ENCODE data around the gene ARAP2.

Gene ARAP2

DNA sequence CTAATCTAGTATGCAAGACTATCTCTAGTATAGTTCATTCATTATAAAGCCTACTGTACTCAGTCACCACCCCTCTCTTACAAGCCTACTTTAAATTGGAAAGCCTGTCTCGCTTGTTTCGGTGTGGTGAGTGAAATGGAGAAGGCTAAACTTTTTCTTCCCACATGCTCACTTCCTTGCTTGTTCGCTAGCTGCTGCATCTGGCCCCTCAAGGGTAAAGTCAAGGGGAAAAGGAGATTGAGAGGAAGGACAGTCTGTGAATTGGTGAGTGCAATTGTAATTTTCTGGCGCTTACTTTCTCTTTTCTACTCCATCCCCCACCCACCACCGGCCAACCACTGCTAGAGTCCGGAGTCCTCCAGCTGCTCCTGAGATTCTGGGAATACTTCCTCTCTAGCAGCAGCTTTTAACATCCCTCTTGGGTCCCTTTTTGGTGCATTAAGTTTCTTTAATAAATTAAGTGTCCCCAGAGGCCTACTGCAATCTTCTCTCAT, 12.1 kb upstream of the ARAP2 start:
- DNase-seq (ENCODE audit: low spot score): no peak

DNA sequence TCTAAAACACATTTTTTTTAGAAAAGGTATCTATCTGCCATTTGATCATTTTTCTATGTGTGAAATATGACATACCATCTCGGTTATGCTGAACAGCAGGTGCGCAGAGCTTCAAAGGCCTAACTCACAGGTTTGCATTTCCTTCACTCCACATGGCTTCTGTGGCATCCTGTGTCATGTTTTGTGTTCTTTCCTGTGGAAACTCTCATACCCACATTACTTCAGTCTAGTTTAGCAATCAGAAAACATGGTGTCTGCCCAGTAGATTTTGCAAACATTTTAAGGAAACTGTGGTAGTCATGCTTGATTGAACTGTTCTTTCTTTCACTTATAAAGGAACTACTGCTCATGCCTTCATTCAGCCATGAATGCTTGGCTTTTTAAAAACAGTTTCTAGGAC, 11.3 kb upstream of the ARAP2 start:
- no peak for DNase-seq (ENCODE audit: low spot score)

DNA sequence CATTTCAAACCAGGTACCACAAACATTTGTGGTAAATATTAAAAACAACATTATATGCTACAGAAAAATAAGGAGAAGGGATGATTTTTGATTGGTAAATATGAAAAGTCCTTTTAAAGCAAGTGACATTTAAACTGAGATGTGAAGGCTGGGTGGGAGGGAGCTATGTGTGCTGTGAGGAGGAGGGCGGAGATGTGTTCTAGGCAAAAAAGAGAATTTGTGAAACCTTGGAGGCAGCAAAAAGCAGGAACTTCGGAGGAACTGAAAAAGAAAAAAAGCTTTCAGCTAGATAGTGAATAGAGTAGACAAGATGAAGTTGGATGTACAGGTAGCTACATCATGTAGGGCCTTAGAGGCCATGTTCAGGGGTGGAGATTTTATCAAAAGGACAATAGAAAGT, 10.1 kb upstream of the ARAP2 start:
- DNase-seq (ENCODE audit: low spot score): no peak

DNA sequence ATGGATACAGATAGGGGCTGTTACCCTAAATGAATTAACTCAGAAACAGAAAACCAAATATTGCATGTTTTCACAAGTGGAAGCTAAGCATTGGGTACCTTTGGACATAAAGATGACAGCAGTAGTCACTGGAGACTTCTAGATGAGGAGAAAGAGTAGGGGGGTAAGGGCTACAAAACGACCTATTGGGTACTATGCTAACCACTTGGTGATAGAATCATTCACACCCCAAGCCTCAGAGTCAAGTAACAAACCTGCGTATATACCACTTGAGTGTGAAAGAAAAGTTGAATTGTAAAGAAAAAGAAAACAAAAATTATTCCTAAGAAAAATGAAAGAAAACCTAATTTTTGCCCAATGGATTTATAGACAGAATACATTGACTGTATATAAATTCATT, 7.7 kb upstream of the ARAP2 start:
- DNase-seq (ENCODE audit: low spot score): no peak

DNA sequence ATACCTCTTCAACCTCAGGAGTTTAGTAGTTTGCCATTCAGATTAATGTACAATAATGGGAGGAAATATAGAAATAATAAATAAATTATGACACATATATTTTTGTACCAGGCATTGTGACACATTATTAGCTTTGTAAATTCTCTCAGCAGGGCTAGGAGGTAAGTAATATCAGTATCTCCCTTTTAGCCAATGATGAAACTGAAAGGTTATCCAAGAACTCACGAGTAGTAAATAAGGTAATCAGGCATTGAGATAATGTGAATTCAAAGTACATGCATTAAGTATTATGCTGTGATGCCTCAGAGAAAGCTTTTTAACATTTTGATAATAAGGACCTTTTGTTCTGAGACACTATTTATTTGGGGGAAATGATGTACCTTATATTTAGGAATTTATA, 5.3 kb upstream of the ARAP2 start:
- DNase-seq (ENCODE audit: low spot score): no peak

DNA sequence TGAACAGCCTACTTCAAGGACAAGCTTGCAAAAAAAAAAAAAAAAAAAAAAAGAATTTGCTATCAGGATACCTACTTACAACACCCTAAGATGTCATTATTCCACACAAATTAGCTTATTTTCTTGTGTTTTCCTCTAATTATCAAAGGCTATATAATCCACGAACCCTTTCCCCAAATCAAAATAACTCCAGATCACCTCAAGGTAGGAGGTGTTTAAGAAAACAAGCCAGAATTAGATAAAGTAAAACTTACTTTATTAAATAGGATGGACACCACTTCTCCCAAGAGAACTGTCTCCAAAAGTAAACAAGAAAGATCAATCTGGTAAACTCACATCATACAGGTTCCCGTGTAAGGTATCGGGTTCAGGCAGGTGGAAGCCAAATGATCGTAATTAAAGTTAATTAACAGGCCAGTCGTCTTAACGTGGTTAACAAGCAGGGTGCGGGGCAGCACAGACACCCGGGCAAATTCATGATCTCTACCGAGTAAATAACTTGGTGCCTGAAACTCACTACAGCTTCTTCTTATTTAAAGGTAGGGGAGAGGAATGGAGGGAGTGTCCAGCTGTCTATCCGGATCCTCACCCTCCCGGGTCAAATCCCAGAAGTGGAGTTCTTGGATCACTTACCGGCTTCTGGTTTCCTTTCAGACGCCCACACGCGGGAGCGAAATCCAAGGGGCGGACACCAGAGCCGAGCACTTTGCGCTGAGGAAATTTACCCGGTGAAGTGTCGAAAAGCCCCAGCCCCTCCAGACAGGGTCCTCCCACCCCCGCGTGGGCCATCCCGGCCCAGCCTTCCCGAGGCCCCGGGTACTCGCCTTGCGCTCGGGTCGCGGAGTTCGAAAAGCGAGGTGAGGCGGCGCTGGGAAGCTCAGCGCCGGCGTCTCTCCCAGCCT, 708 bp downstream of the ARAP2 start:
- DNase-seq (ENCODE audit: low spot score): no peak

DNA sequence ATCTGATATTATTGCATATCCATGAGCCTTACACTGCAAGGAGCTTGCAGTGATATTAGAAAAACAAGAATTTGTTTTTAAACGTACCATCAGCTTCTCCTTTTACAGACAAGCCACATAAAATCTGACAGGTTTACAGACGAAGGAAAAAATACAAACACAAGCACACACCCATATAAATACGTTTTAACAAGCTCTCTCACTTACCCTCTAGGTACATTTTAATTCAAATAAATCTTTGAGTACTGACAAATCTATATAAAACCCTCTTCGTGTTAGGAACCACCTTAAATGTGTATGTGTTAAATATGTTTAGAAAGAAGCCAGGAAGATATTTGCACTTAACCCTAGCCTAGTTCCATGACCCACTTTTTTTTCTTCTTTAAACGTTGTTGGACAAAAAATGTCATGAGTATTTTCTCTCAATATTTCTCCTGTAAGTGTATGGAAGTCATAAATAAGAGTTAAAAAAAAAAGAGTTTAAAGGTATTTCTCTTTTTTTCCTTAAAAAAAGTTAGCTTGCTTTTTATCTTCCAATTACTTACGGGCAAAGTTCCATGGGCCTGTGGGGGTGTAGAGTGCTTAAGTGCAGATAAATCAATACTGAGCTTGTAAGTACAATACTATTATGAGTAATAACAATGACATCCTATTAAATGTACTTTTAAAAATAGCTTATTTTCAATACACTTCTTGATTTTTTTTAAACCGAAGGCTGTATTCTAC, 1.5 kb downstream of the ARAP2 start:
- DNase-seq (ENCODE audit: low spot score): no peak

DNA sequence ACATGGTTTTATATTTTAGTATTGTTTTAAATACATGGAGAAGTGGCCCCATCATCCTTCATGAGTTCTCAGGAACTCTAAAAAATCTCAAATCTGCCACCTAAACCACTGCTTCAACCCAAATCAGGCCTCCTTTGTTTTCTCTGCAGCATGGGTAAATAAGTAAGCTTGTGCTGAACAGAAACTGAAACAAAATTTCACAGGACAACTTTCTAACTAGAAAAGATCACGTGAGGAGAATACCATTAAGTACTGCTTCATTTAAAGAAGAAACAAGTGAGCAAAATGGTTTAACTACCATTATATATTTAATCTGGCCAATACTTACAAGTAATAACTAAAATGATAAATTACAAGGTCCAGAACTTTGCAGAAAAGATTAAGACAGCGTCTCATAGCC, 2.5 kb downstream of the ARAP2 start:
- DNase-seq (ENCODE audit: low spot score): no peak

DNA sequence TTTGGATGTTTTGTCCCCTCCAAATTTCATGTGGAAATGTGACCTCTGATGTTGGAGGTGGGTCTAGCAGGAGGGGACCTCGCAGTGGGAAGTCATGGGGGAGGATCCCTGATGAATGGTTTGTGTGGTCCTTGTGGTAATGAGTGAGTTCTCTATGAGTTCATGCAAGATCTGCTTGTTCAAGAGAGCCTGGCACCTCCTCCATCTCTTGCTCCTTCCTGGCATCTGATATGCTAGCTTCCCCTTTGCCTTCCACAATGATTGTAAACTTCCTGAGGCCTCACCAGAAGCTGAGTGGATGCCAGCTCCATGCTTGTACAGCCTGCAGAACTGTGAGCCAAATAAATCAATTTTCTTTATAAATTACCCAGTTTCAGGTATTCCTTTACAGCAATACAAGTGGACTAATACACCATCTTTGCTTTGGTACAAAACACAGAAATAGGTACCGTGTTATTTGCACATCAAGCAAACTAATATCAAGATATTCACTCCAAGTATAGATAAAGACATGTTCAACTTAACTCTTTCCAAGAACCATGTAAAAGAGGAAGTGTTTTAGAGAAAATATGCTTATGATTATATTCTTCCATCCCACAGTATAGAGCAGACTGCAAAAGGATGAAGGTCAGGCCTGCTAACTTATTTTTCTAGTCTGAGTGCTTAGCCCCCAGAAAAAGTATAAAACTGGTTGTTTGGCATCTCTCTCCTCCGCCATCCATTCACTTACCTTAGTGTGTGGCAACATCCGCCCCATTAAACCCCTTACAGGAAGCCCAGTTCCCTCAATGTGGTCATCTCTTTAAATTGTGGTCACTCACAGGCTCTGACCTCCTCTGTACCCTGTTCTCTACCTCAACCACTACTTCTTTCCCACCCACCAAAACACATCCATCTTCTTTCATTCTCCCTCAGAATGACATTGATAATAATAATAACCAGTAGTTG, 6.7 kb downstream of the ARAP2 start:
- DNase-seq (ENCODE audit: low spot score): no peak

DNA sequence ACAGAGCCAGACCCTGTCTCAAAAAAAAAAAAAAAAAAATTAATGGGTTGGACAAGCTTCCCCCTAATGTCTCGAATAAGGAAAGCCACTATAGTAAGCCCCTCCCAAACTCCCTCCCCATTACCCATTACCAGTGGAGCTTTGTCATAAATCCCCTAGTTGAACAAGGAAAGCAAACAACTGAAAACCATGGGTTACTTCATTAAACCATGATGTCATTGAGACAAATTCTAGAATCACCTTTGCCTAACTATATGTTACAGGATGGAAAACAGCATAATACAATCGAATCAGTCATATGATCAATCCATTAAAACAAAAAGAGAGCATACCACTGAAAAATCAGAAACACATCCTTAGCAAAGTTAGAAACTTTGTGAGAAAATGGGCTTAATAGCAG, 8.2 kb downstream of the ARAP2 start:
- DNase-seq (ENCODE audit: low spot score): no peak

DNA sequence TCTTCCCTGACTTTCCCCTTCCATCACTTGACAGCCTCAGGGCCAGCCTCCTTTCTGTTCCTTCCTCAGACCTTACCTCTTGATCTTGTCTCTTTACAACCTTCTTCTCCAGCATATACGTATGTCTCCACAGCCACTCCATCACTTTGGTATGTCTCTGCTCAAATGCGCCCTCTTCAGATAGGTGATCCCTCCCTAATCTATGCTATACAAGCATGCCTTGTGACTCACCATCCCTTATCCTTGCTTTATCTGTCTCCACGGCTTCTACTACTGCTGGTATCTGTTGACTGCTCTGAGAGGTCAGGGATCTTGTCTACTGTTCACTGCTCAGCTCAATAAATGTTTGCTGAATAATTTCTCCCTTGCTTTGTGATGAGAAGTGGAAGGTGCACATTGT, 9.0 kb downstream of the ARAP2 start:
- DNase-seq (ENCODE audit: low spot score): no peak

DNA sequence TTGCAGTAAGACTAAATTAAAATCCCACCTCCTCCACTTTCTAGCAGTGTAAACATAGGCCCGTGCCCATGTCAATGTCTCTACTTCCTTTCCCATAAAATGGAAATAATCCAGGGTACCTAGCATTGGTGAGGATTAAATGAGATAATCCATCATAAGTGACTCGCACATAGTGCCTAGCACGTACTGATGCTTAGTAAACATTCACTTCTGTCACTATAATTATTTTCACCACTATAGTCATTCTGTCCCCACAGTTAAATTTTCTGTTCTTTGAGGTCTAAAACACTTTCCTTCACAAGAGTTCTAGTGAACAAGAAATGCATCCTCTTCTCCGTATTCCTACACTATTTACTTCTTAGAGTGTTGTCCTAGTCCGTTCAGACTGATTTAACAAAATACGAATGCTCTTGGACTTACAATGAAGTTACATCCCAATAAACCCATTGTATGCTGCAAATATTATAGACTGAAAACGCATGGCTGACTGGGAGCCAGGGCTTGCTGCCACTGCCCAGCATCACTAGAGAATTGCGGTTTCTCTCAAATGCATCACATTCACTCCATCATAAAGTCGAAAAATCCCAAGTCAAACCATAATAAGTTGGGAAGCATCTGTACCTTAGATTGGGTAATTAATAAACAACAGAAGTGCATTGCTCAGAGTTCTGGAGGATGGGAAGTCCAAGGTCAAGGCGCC, 10.6 kb downstream of the ARAP2 start:
- DNase-seq (ENCODE audit: low spot score): no peak

DNA sequence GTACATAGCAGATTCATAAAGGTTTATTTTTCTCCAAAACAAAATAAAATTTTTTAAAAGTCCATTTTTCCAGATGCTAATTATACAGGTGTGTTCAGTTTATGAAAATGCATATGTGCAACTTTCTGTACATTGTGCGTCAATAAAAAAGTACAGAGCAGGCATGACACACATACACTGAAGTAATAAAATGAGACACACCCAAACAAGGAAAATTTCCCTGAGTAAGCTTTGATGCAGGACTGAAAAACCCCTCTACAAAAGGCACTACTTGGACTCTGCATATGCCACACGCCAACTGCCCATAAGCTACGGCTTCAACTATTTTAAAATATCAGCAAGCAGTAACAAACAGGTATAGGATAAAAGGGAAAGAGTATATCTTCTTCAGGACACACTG, 13.8 kb downstream of the ARAP2 start:
- no peak for DNase-seq (ENCODE audit: low spot score)

DNA sequence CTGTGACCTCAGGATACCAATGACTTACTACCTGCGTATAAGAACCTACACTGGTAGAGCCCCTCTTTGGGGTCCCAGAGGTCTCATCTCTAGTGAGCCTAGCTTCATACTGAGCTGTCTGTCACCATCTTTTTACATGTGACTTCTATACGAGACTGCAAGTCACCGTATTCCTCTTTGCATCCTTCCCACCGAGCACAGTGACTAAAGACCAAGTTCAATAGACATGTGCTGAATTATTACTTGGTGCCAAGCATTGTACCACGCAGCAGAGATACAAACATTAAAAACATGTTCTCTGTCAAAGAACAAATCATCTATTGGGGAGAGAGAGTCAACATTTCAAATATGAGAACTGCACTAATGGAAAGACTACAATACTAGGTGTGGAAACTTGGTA, 16.4 kb downstream of the ARAP2 start:
- DNase-seq (ENCODE audit: low spot score): no peak

DNA sequence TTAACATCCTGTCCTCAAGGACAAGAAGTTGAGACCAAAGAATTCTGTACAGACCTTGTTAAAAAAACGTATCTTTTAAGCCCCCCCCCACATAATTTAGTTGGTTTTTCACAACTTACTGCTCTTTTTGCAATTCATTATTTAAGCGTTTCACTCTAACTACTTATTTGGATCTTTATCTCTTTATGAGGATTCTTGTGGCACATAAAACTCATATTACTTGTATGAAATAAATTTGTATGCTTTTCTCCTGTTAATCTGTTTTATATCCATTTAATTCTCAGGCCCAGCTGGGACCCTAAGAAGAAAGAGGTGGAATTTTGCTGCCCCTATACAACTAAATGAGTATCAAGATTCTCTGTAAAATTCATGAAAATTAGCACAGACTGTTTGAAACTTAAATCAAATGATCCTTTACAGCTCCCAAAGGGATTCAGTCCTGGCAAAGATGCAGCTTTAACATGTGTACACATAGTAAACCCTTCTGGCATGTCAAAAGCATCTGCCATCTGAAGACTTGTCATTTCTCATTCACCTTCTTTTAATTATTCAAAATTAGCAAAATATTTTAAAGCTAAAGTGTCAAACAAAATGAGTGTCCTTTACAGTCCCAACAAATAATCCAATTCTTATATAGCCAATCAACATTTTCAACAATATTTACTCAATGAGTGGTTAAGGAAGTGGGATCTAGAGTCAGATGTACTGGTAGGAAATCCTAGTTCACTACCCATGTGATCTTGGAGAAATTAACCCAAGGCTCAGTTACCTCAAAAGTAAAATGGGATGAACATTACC, 17.7 kb downstream of the ARAP2 start:
- no peak for DNase-seq (ENCODE audit: low spot score)

DNA sequence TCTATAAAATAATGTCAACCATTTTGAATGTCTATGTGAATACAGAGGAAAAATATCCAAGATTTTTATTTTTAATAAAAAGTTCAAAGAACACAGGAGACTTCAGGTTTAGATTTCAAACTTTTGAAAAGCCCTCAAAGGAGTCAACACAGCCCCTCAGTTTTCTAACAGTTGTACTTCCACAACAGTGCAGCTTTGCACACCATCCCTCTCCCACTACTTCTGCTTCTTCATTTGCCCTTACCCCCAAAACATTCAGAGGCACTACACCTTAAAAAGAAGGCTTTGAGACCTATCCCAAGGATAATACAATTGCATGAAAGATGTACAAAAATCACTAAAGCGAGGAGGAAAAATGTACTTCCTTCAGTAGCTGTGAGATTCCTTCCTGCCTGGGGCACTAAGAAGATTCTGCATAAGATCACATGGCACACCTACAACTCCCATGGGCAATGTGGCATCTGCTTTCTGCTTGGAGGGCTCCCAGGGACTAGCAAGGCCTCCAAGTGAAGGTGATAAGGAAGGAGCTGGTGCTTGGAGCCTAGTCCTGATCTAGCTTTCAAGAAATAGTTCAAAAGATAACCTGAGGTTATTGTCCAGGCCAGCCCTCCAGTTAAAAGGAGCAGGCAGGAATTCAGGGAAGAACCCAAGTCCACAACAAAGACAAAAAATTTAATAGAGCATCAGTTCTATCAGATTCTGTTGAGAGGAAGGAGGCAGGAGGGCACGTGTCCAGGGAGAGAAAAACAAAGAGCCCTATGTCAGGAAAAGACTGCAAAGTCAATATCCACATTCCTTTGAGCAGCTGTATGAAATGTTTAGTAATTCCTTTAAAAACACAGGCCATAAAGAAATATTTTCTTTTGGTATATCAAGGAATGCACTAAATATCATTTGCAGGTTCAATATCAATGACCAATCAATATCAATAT, 19.1 kb downstream of the ARAP2 start:
- no peak for DNase-seq (ENCODE audit: low spot score)

DNA sequence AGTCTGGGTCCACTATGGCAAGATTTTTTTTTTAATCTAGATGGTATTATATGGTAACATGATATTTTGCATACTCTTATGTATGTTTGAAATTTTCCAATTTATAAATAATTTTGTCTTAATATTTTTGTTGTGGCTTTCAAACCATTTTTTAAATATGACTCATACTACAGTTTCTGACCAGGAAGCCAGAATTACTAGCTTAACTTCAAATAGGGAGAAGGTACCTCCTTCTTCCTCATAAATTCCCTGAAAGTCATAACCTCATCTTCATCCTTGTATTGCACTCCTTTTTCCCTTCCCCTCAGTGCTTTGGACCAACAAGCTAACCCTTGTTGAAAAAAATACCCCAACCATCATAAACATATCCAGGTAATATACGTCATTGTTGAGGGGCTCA, 21.6 kb downstream of the ARAP2 start:
- no peak for DNase-seq (ENCODE audit: low spot score)

DNA sequence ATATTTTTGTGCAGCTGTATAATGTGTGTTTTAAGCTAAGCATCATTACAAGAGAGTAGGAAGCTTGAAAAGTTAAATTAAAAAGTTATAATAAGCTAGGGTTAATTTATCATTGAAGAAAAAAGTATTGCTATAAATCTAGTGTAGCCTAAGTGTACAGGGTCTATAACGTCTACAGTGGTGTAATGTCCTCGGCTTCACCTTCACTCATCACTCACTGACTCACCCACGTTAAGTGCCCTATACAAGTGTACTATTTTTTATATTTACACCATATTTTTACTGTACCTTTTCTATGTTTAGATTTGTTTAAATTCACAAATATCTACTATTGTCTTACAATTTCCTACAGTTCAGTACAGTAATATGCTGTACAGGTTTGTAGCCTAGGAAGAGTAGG, 23.5 kb downstream of the ARAP2 start:
- DNase-seq (ENCODE audit: low spot score): no peak

DNA sequence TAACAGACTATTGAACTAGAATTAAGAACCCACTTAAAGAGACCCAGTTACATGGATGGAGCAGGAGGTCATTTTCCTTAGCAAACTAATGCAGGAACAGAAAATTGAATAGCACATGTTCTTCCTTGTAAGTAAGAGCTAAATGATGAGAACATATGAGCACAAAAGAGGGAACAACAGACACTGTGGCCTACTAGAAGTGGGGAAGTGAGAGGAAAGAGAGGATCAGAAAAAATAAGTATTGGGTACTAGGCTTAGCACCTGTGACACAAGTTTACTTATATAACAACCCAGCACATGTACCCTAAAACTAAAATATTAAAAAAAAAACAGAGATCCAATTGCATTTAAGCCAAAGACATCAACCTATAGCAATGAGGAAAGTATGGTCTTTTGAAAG, 26.2 kb downstream of the ARAP2 start:
- no peak for DNase-seq (ENCODE audit: low spot score)

DNA sequence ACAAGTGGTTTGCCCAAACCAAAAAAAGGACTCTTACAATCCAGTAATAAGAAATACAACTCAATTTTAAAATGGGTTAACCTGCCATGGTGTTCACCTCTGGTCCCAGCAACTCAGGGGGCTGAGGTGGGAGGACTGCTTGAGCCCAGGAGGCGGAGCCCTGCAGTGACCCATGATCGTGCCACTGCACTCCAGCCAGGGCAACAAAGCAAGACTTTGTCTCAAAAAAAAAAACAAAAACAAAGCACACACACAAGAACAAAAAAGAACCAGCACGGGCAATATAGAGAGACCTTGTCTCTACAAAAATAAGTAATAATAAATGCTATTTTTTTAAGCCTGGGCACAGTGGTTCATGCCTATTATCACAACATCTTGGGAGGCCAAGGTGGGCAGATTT, 28.7 kb downstream of the ARAP2 start:
- DNase-seq (ENCODE audit: low spot score): no peak

Data from AG08395 (cell line).